GM23248 (cell line): ENCODE results near the gene MAP2K7. TPM values are rescaled to one million over a fixed set of nuclear protein-coding genes. Genes with fewer than 3 reads are reported as not detected.
A peak's percentile ranks its signal among the peaks of the same experiment; 100 is the strongest.
"Not testable (repeated sequence)": the region's sequence is repeated elsewhere in the genome, so short reads cannot be mapped to it uniquely, and the experiment has no call there.

Source experiments
- DNase-seq: peaks from one replicate; pipeline ENCODE4 v3.0.0-alpha.2; 2015
- H2AFZ ChIP-seq: fragments of 200-600 bp; sonication (generic); 2 replicates; pipeline ENCODE4 v1.6.1; 2016; ENCODE audit warnings: antibody characterized with exemption
- H3F3A ChIP-seq: fragments of 200-600 bp; sonication (generic); 2 replicates; pipeline ENCODE4 v1.6.1; 2016; ENCODE audit warnings: mild to moderate bottlenecking, antibody characterized with exemption, mixed run types; ENCODE audit not compliant: insufficient read depth
- H3K27ac ChIP-seq: fragments of 200-600 bp; sonication (generic); 2 replicates; pipeline ENCODE4 v1.5.1; 2016; ENCODE audit warnings: mild to moderate bottlenecking
- H3K27me3 ChIP-seq: fragments of 200-600 bp; sonication (generic); replicated peaks from 2 replicates; pipeline ENCODE4 v1.6.1; 2016; ENCODE audit warnings: mild to moderate bottlenecking; ENCODE audit not compliant: insufficient read depth
- H3K36me3 ChIP-seq: fragments of 200-600 bp; sonication (generic); 2 replicates; pipeline ENCODE4 v1.6.1; 2016; ENCODE audit warnings: low read depth, mild to moderate bottlenecking
- H3K4me1 ChIP-seq: fragments of 200-600 bp; sonication (generic); 2 replicates; pipeline ENCODE4 v1.6.1; 2016; ENCODE audit warnings: mild to moderate bottlenecking; ENCODE audit not compliant: insufficient read depth
- H3K4me2 ChIP-seq: fragments of 200-600 bp; sonication (generic); one replicate; pipeline ENCODE4 v1.6.1; 2016; ENCODE audit warnings: mild to moderate bottlenecking; ENCODE audit not compliant: unreplicated experiment
- H3K4me3 ChIP-seq: fragments of 200-600 bp; sonication (generic); 2 replicates; pipeline ENCODE4 v1.5.1; 2016; ENCODE audit warnings: mild to moderate bottlenecking
- H3K79me2 ChIP-seq: fragments of 200-600 bp; sonication (generic); 2 replicates; pipeline ENCODE4 v1.6.1; 2016; ENCODE audit warnings: mild to moderate bottlenecking; ENCODE audit not compliant: insufficient read depth
- H3K9ac ChIP-seq: fragments of 200-600 bp; sonication (generic); 2 replicates; pipeline ENCODE4 v1.6.1; 2016; ENCODE audit warnings: mild to moderate bottlenecking
- H3K9me2 ChIP-seq: fragments of 200-600 bp; sonication (generic); 2 replicates; pipeline ENCODE4 v1.6.1; 2016; ENCODE audit warnings: mixed run types, mild to moderate bottlenecking, moderate library complexity; ENCODE audit not compliant: insufficient read depth
- H3K9me3 ChIP-seq: fragments of 200-600 bp; sonication (generic); one replicate; pipeline ENCODE4 v1.6.1; 2017; ENCODE audit warnings: low read depth
- H4K20me1 ChIP-seq: fragments of 200-600 bp; sonication (generic); 2 replicates; pipeline ENCODE4 v1.6.0; 2016; ENCODE audit not compliant: insufficient read depth
- EZH2 ChIP-seq: fragments of 200-600 bp; sonication (generic); IDR thresholded peaks from 2 replicates; pipeline ENCODE4 v1.6.1; 2018; ENCODE audit warnings: antibody characterized with exemption, mild to moderate bottlenecking; ENCODE audit not compliant: insufficient read depth, poor library complexity, severe bottlenecking
- EZH2phosphoT487 ChIP-seq: fragments of 200-600 bp; sonication (generic); IDR thresholded peaks from 2 replicates; pipeline ENCODE4 v1.6.1; 2018; ENCODE audit warnings: antibody characterized with exemption, moderate library complexity, mild to moderate bottlenecking, low read depth; ENCODE audit not compliant: insufficient read depth
- WGBS, 2 experiments: methylation state at CpG; one replicate each; pipeline ENCODE4 v1.1.6; 2015 to 2017; ENCODE audit warnings: low lambda C conversion rate in 2 of 2, low coverage in 1 of 2; ENCODE audit errors: missing lambda C conversion rate in 2 of 2; 5-methylcytosine and 5-hydroxymethylcytosine counted together
- in situ Hi-C: fragments of 300-500 bp; cut with MboI; formaldehyde crosslinking; loops from 2 replicates; pipeline ENCODE4 v1.15.0; 2020
- polyA plus RNA-seq: library from polyadenylated mRNA; unstranded; fragments of >200 nt; fragmentation: Nextera tagmentation; extraction: Ambion mirVana; gene quantifications from 2 replicates; pipeline ENCODE4 v1.2.1, GENCODE V29; 2016
- total RNA-seq: library from RNA; depleted of rRNA; stranded (reverse); fragments of >200 nt; shearing (Covaris generic); gene quantifications from 2 replicates; pipeline ENCODE4 v1.2.3, GENCODE V29; 2014

Gene MAP2K7
- total and polyA plus RNA-seq, 2 experiments from 2014 or later, result 4.6 to 9.7 TPM

DNA sequence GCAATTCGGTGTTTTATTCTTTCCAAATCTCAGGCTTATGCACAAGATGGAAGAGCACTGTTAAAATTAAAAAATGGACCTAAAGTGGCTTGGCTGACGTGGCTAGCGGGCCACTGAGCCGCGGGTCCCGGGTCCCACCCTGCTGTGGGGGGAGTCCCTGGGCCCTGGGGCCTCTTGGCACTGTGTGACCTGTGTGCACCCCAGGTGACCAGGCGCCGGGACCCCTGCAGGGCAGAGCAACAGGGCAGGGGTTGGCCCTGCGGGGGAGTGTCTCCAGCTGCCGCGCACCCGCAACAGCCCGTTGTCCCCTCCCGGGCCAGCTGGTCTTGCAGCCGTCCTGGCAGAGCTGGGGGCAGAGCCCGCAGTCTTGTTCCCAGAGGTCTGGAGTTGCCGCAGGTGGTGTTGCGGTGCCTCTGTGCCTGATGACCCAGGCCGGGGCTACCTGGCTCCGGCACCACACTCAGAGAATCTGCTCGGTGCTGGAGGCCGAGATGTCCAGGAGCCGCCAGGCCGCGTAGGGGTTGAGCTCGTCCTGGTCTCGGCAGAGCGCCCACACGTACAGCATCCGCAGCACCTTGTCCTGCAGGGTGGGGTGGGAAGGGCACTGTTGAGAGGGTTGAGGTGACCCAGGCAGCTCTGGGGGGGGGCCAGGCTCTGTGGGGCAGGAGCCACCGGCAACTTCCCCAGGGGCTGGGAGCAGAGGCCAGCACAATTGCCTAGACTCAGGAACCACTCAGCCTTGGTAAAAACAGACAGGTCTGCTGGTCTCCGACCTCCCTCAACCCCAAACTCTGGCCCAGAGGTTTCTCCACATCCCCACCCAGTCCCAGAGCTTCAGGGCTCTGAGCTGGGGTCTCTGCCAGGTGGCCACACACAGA lies 23.3 kb downstream of the MAP2K7 start:
- H3K9ac ChIP-seq, result 0 out of 2 replicates have a peak overlapping the region, but pooled peaks have one; percentile 65
- no peaks in the 10 kb centered on the region for H3K9me2 ChIP-seq
- no peak overlapping the region for H3K4me3 ChIP-seq
- H3F3A ChIP-seq, result peaks cover 27% of the 10 kb centered on the region
- peaks cover 16% of the 10 kb centered on the region for H3K79me2 ChIP-seq
- H4K20me1 ChIP-seq, result no peaks in the 10 kb centered on the region
- no peak overlapping the region for H2AFZ ChIP-seq
- no peak overlapping the region for H3K27ac ChIP-seq
- in situ Hi-C loops, result no loop called here
- peaks cover 11% of the 10 kb centered on the region; the same call in 1 of the 2 replicates for H3K36me3 ChIP-seq
- peaks cover 27% of the 10 kb centered on the region for H3K4me1 ChIP-seq
- H3K9me3 ChIP-seq, result no peaks in the 10 kb centered on the region
- no peak for DNase-seq
- H3K27me3 ChIP-seq, result no peaks in the 10 kb centered on the region
- TF ChIP-seq EZH2phosphoT487, result no peak
- 77 to 78% methylated on average over 30 to 31 of the region's 32 CpGs for WGBS, 2 experiments
- no peak overlapping the region for H3K4me2 ChIP-seq

DNA sequence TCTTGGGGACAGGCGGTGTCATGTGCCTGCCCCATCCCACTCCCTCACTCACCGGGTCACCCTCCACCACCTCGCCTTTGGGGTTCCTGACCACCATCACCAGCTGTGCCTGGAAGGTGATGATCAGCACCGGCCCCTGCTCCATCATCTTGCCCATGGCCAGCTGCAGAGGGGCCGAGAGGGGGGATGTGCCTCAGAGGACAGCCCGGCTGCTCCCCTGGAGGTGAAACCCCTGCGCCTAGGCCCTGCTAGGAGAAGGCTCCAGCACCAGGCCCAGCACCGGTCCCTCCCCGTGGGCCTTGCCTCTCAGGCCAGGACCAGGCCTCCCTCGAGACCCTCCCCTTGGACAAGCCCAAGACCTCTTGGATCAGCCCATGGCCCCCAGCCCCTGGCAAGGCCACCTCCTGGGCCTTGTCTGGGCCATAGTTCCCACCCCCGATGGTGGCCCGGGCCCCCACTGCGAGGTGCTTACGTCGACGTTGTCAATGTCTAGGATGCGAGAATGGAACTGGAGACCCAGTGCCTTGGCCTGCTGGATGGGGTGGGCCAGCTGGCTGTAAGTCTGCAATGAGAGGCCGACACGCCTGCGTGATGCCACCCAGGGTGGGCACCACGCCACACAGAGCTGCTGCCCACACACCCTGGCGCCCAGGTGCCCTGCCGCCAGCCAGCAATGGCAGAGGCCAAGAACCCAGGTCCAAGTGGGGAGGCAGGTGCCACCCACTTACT lies 24.1 kb downstream of the MAP2K7 start:
- H3K79me2 ChIP-seq, result peaks cover 9% of the 10 kb centered on the region; the same call in 1 of the 2 replicates
- H3K27me3 ChIP-seq, result no peaks in the 10 kb centered on the region
- in situ Hi-C loops, result no loop called here
- peaks cover 26% of the 10 kb centered on the region for H3K4me1 ChIP-seq
- H3K9me2 ChIP-seq, result no peaks in the 10 kb centered on the region
- peaks cover 27% of the 10 kb centered on the region for H3F3A ChIP-seq
- H3K9me3 ChIP-seq, result no peaks in the 10 kb centered on the region
- peak overlapping the region; percentile 63 for H3K4me2 ChIP-seq
- H3K27ac ChIP-seq, result peak overlapping the region; percentile 99
- H2AFZ ChIP-seq, result no peak overlapping the region
- H3K36me3 ChIP-seq, result peaks cover 15% of the 10 kb centered on the region; the same call in 1 of the 2 replicates
- H3K9ac ChIP-seq, result peak overlapping the region; percentile 87
- 85 to 90% methylated on average over 22 to 23 of the region's 23 CpGs for WGBS, 2 experiments
- no peak for DNase-seq
- H4K20me1 ChIP-seq, result no peaks in the 10 kb centered on the region
- TF ChIP-seq EZH2 (no peak), EZH2phosphoT487 (no peak)
- no peak overlapping the region for H3K4me3 ChIP-seq

DNA sequence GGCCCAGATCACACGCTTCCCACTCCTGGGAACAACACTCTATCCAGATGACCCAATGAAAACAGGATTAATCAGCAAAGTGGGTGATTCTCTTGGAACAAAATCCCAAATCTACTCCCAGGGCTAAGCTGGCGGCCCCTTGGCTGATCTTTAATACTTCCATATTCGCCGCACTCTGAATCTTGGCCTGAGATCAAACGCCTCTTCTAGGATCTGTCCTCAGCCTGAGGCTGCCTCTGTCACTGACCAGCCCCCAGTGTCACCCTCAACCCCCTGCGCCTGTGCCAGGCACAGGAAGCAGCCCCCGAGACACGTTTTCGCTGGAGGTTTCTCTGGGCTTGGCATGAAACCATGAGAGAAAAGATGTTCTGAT lies 24.6 kb downstream of the MAP2K7 start:
- Histone ChIP-seq H3K36me3 (peaks cover 15% of the 10 kb centered on the region; the same call in 1 of the 2 replicates), H3F3A (peaks cover 27% of the 10 kb centered on the region), H3K9ac (peak overlapping the region; percentile 87), H3K4me3 (peak overlapping the region; percentile 51), H3K27me3 (no peaks in the 10 kb centered on the region), H4K20me1 (no peaks in the 10 kb centered on the region), H3K79me2 (0 out of 2 replicates have a peak, but pooled peaks cover 3% of the 10 kb centered on the region), H3K9me2 (no peaks in the 10 kb centered on the region), H2AFZ (no peak overlapping the region), H3K4me1 (peaks cover 26% of the 10 kb centered on the region), H3K27ac (peak overlapping the region; percentile 99), H3K9me3 (no peaks in the 10 kb centered on the region), H3K4me2 (peak overlapping the region; percentile 63)
- in situ Hi-C loops, result no loop called here
- DNase-seq, result peak; percentile 54
- TF ChIP-seq EZH2phosphoT487 (no peak), EZH2 (no peak)
- WGBS, 2 experiments, result 24 to 37% methylated on average over 9 of the region's 9 CpGs

DNA sequence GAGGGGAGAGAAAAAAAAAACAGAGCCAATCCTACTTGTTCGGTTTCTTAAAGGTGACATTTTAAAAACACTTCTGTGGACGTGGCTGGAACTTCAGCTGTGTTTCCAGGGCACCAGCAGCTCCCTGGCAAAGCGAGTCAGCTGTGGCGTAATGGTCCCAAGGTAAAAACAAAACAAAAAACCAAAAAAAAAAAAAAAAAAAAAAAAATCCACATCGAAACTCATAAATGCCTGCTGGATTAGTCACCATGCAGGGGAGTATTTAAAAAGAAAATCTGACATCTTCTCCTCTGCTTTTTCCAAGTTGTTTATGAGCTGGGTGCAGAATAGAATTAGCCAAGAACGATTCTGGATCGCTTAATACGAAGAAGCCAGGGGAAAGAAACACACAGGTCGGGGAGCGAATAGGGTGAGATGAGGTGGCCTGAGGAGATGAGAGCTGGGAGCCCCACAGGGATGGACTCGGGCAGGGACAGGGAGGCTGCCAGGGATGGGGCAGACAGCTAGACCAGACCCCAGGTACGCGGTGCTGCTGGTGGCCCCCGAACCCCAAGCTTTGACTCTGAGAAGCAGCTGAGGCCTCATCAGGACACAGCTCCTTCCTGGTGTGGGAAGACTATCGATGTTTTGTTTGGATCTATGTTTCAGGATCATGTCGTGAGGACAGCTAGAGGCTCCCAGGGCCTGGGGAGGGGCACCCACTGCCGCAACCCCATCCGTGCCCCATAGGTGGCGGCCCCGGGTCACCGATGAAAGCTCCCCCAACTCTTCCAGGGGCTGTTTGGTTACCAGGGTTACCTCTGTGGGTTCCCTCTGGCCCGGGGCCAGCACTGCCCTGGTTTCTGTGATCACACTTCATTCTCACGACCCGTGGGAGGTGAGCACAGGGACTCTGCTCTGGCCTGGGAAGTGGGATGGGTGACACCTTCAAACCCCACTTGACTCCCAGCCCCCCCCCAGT lies 25.3 kb downstream of the MAP2K7 start:
- Histone ChIP-seq H3K4me1 (peaks cover 26% of the 10 kb centered on the region), H3K79me2 (no peaks in the 10 kb centered on the region), H4K20me1 (no peaks in the 10 kb centered on the region), H2AFZ (no peak overlapping the region), H3K36me3 (peaks cover 21% of the 10 kb centered on the region; the same call in 1 of the 2 replicates), H3K9me2 (no peaks in the 10 kb centered on the region), H3K27me3 (no peaks in the 10 kb centered on the region), H3K9me3 (no peaks in the 10 kb centered on the region), H3F3A (peaks cover 27% of the 10 kb centered on the region), H3K4me2 (peak overlapping the region; percentile 63), H3K27ac (peak overlapping the region; percentile 99), H3K9ac (peak overlapping the region; percentile 87), H3K4me3 (peak overlapping the region; percentile 51)
- WGBS, 2 experiments, result 21 to 25% methylated on average over 23 to 24 of the region's 24 CpGs
- peak; percentile 92 for DNase-seq
- in situ Hi-C loops, result no loop called here
- TF ChIP-seq EZH2phosphoT487, result no peak
- no peak for TF ChIP-seq EZH2

DNA sequence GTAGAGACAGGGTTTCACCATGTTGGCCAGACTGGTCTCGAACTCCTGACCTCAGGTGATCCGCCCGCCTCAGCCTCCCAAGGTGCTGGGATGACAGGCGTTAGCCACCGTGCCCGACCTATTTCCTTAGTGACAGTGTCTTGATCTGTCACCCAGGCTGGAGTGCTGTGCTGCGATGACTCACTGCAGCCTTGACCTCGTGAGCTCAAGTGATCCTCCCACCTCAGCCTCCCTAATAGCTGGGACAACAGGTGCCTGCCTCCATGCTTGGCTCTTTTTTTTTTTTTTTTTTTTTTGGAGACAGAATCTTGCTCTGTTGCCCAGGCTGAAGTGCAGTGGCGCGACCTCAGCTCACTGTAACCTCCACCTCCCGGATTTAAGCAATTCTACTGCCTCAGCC lies 26.4 kb downstream of the MAP2K7 start:
- H3K9me2 ChIP-seq, H4K20me1 ChIP-seq, H3K4me3 ChIP-seq, H2AFZ ChIP-seq, H3K4me2 ChIP-seq, H3K27me3 ChIP-seq, DNase-seq, in situ Hi-C loops, H3K79me2 ChIP-seq, H3K9me3 ChIP-seq: not testable (repeated sequence)
- Histone ChIP-seq H3K4me1 (peaks cover 26% of the 10 kb centered on the region), H3F3A (peaks cover 27% of the 10 kb centered on the region), H3K9ac (peak overlapping the region; percentile 87), H3K27ac (peak overlapping the region; percentile 99), H3K36me3 (peaks cover 22% of the 10 kb centered on the region; the same call in 1 of the 2 replicates)
- WGBS, 2 experiments, result 88 to 90% methylated on average over 8 to 11 of the region's 11 CpGs
